ENCODE data around the gene SMPD3.
A peak's percentile ranks its signal among the peaks of the same experiment; 100 is the strongest.

Gene SMPD3

DNA sequence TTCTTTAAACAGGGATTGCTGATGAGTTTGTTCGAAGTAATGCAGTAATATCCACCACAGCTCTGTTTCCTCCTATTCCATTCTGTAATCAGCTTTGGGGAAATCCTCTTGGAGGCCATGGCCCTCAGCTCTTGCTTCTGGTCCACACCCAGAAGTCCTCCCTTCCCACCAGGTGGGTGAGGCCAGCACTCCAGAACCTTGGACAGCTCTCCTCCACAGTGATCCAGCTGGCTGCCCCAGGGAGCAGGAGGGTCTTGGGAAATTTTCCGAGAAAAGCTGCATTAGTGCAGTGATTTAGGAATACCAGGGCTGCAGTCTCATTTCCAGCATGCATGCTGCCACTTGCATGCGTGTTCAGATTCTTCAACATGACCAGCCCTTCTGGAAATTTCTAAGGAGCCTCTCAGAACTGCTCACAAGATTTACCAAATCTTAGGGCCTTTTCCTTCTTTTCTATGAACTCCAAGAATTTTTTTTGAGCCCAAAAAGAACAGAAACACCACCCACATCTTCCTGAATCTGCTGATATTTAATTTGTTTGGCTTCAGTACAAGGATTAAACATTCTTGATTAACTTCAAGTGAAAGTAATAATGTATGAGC lies 4.2 kb downstream of the SMPD3 start:
- no peak overlapping the region for H3K4me3 ChIP-seq (replicated peaks in 1 of 2; ENCODE audit: low read depth in 2 of 2, low read length in 2 of 2)
- TF ChIP-seq, protein P1, sequence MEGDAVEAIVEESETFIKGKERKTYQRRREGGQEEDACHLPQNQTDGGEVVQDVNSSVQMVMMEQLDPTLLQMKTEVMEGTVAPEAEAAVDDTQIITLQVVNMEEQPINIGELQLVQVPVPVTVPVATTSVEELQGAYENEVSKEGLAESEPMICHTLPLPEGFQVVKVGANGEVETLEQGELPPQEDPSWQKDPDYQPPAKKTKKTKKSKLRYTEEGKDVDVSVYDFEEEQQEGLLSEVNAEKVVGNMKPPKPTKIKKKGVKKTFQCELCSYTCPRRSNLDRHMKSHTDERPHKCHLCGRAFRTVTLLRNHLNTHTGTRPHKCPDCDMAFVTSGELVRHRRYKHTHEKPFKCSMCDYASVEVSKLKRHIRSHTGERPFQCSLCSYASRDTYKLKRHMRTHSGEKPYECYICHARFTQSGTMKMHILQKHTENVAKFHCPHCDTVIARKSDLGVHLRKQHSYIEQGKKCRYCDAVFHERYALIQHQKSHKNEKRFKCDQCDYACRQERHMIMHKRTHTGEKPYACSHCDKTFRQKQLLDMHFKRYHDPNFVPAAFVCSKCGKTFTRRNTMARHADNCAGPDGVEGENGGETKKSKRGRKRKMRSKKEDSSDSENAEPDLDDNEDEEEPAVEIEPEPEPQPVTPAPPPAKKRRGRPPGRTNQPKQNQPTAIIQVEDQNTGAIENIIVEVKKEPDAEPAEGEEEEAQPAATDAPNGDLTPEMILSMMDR (IDR thresholded peaks at IDR 0.05; ENCODE audit: low read depth, low read length), result no peak
- peak; percentile 33 to 40 for DNase-seq (ENCODE audit: low read depth in 2 of 2)

DNA sequence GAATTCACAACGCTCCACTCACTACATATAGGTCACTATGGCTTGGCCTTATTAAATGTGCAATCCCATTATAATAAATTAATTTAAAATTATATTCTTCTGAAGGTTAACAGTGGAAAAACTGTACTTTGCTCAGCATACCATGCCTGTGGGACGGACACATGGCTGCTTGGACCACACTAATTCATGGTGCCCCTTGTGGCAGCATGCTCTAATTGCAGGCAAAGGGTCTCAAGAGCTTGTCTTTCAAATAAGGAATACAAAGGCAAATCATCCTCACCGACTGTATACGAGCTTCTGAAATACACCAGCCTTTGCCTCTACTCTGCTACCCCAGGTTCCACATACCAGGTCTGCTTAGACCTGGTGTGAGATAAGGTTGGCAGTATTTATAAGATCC lies 11.7 kb downstream of the SMPD3 start:
- peak in 1 of 2 donors; percentile 15 for DNase-seq (ENCODE audit: low read depth in 2 of 2)
- no peak overlapping the region for H3K4me3 ChIP-seq (replicated peaks in 1 of 2; ENCODE audit: low read depth in 2 of 2, low read length in 2 of 2)
- TF ChIP-seq, protein P1 (IDR thresholded peaks at IDR 0.05; ENCODE audit: low read depth, low read length), result peak; percentile 34

DNA sequence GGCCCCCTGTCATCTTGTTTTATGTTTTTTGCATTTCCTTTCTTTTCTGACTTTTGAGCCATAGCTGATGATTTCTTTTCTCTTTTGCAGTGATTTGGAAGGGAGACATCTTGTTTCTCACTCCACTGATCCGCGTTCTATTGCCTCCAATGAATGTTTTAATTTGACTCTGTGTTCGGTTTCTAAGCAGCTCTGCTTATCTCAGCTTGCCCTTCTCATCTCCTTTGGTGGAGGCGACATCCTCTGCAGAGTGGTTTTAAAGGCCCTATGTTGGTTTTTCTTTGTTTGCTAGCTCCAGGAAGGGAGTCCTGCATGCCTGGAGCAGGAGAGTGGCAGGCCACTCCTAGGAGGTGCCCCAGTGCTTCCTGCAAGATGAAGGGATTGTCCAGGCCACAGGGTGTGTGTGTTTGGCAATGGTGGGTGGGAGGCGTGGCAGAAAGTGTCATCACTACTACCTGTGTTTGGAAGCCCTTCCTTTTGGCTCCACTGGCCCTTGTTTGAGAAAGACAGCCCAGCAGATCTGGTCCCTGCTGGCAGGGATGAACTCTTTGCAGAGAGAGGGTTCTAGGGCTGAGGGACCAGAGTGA lies 13.6 kb downstream of the SMPD3 start:
- H3K4me3 ChIP-seq (replicated peaks in 1 of 2; ENCODE audit: low read depth in 2 of 2, low read length in 2 of 2), result no peak overlapping the region
- TF ChIP-seq, protein P1 (IDR thresholded peaks at IDR 0.05; ENCODE audit: low read depth, low read length), result no peak
- DNase-seq (ENCODE audit: low read depth in 2 of 2), result no peak

DNA sequence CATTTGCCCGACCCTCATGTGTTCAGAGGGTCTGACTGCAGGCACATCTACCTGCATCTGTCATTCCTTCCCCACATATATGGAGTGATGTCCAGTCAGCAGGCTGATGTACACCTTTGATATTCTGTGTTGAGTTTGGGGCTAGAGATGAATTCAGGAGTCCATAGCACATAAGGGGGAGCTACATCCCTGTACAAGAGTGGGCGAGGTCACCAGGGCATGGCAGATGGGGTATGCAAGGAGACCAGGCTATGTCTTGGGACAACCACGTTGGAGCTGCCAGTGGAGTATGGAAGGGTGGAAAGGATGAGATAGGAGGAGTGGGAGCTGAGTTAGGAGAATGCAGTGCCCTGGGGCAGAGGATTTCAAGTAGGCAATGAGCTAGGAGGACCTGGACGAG lies 15.0 kb downstream of the SMPD3 start:
- no peak overlapping the region for H3K4me3 ChIP-seq (replicated peaks in 1 of 2; ENCODE audit: low read depth in 2 of 2, low read length in 2 of 2)
- DNase-seq (ENCODE audit: low read depth in 2 of 2), result no peak
- TF ChIP-seq, protein P1 (IDR thresholded peaks at IDR 0.05; ENCODE audit: low read depth, low read length), result no peak

DNA sequence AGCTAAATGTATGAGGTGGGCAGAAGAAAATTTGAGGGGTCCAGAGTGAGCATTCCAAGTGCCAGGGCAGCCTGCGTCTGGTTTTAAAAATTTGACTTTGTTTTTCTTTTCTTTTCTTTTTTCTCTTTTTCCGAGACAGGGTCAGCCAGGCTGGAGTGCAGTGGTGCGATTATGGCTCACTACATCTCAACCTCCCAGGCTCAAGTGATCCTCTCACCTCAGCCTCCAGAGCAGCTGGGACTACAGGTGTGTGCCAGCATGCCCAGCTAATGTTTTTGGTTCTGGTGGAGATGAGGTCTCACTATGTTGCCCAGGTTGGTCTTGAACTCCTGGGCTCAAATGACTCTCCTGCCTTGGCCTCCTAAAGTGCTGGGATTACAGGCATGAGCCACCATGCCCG lies 15.6 kb downstream of the SMPD3 start:
- DNase-seq (ENCODE audit: low read depth in 2 of 2), result no peak
- TF ChIP-seq, protein P1 (IDR thresholded peaks at IDR 0.05; ENCODE audit: low read depth, low read length), result no peak
- no peak overlapping the region for H3K4me3 ChIP-seq (replicated peaks in 1 of 2; ENCODE audit: low read depth in 2 of 2, low read length in 2 of 2)

DNA sequence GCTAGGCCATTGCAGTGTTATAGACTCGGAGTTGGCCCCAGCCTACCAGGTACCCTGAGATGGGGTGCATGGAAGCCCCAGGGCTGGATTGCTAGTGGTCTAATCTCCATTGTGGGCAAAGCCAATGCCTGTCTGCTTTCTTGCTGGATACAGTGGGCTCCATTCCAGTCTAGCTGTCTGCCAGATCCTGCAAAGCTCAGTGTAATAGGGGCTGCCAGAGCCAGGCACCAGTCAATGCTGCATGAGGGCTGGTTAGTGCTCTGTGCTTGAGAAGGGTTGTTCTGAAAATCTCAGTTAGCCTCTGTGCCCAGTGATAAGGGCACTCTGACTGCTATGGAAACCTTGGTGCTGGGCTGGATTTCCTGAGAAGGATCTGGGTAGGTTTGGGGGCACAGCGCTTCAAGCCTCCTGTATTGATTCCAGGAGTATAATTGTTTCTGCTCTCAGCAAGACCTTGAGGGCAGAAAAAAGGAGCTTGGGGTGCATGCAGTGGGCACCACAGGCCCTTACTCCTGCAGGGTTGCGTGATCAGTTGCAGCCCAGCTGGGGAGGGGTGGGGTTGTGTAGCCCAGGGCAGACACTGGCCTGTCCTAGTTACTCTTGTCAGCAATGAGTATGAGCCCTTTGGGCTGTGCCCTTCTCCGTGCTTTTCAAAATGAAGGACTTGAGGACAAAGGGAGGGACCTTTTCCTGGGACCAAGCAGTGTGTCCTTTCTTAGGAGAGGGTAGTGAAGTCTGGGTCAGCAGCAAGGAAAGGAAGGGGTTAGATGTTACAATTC lies 19.0 kb downstream of the SMPD3 start:
- TF ChIP-seq, protein P1 (IDR thresholded peaks at IDR 0.05; ENCODE audit: low read depth, low read length), result no peak
- no peak for DNase-seq (ENCODE audit: low read depth in 2 of 2)
- H3K4me3 ChIP-seq (replicated peaks in 1 of 2; ENCODE audit: low read depth in 2 of 2, low read length in 2 of 2), result no peak overlapping the region
